RWPE2 (cell line): Measurements from ENCODE around the gene KCNN3.

ENCODE experiments used
- ATAC-seq: fragments of 200-7000 bp; cut with Tn5 transposase; 3 replicates; pipeline ENCODE4 v1.9.1; 2021; ENCODE audit warnings: low read depth
- DNase-seq: peaks from one replicate; pipeline ENCODE4 v3.0.0-alpha.2; 2020; ENCODE audit warnings: low spot score
- H3K27ac ChIP-seq: fragments of 450-650 bp; 2 replicates; pipeline ENCODE4 v1.5.1; 2017; ENCODE audit warnings: mild to moderate bottlenecking; ENCODE audit not compliant: poor library complexity, severe bottlenecking
- H3K27me3 ChIP-seq: fragments of 250-450 bp; sonication (Bioruptor Pico); 2 replicates; pipeline ENCODE4 v1.5.1; 2021; ENCODE audit warnings: mild to moderate bottlenecking, moderate library complexity; ENCODE audit not compliant: insufficient read depth, poor library complexity, severe bottlenecking
- H3K36me3 ChIP-seq: fragments of 250-450 bp; sonication (Bioruptor Pico); 2 replicates; pipeline ENCODE4 v1.5.1; 2020; ENCODE audit warnings: low read depth, mild to moderate bottlenecking, moderate library complexity
- H3K4me1 ChIP-seq: fragments of 250-450 bp; sonication (Bioruptor Pico); 2 replicates; pipeline ENCODE4 v1.5.1; 2021; ENCODE audit warnings: mild to moderate bottlenecking, moderate library complexity; ENCODE audit not compliant: insufficient read depth, poor library complexity, severe bottlenecking
- H3K4me3 ChIP-seq: fragments of 250-450 bp; sonication (Bioruptor Pico); 2 replicates; pipeline ENCODE4 v1.5.1; 2021; ENCODE audit warnings: mild to moderate bottlenecking, moderate library complexity; ENCODE audit not compliant: severe bottlenecking
- H3K9me3 ChIP-seq: fragments of 250-450 bp; sonication (Bioruptor Pico); 2 replicates; pipeline ENCODE4 v1.5.1; 2021; ENCODE audit warnings: mild to moderate bottlenecking, moderate library complexity; ENCODE audit not compliant: severe bottlenecking
- TF ChIP-seq, protein P1 (sequence below): fragments of 450-650 bp; IDR thresholded peaks from one replicate; pipeline ENCODE4 v1.5.1; 2017; ENCODE audit warnings: mild to moderate bottlenecking, moderate library complexity; ENCODE audit not compliant: poor library complexity, severe bottlenecking

The KCNN3 gene

DNA sequence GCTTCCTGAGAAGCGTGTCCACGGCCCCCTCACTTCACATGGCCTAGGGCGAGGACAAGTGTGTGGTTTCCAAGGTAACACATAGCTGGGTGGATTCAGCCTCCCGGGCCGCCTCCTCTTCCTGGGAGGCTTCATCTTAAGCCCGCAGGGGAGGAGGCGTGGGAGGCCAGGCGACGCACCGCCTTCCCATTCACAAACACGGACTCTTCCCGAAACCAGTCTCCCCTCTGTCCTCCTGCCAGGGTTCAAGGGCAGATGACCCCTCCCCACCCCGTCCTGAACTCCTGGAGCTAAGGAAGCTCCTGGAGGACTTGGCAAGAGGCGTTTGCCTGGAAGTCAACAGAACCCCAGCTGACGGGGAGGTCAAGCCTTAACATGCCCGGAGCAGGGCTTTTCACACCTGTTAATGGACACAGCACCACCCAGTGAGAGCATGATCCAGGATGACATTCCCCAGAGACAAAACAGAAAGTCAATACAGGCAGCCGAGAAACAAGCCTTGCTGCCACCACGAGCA lies 56.7 kb downstream of the KCNN3 start:
- Histone ChIP-seq H3K27ac (no peak overlapping the region), H3K9me3 (no peaks in the 10 kb centered on the region), H3K4me1 (peaks cover 7% of the 10 kb centered on the region), H3K27me3 (no peaks in the 10 kb centered on the region), H3K36me3 (no peaks in the 10 kb centered on the region), H3K4me3 (no peak overlapping the region)
- peak; percentile 77 for ATAC-seq
- TF ChIP-seq, protein P1, sequence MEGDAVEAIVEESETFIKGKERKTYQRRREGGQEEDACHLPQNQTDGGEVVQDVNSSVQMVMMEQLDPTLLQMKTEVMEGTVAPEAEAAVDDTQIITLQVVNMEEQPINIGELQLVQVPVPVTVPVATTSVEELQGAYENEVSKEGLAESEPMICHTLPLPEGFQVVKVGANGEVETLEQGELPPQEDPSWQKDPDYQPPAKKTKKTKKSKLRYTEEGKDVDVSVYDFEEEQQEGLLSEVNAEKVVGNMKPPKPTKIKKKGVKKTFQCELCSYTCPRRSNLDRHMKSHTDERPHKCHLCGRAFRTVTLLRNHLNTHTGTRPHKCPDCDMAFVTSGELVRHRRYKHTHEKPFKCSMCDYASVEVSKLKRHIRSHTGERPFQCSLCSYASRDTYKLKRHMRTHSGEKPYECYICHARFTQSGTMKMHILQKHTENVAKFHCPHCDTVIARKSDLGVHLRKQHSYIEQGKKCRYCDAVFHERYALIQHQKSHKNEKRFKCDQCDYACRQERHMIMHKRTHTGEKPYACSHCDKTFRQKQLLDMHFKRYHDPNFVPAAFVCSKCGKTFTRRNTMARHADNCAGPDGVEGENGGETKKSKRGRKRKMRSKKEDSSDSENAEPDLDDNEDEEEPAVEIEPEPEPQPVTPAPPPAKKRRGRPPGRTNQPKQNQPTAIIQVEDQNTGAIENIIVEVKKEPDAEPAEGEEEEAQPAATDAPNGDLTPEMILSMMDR: no peak
- DNase-seq: no peak

DNA sequence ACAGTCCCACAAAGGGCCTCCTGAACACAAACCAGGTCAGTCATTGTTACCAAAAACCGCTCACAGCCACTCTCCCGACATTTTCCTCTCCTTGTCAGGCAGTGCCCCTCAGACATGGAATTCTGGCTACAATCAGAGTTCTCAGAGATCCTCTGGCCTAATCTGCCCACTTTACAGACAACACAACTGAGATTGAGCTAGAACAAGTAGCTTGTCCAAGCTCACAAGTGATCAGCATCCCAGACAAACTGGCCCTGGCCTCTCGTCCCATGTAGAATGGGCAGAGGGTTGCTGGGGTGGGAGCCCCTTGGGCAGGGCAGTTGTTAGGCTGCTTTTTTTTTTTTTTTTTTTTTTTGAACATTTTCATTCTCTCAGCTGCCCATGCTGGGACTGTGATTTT lies 57.2 kb downstream of the KCNN3 start:
- Histone ChIP-seq H3K4me3 (no peak overlapping the region), H3K4me1 (peaks cover 7% of the 10 kb centered on the region), H3K27ac (no peak overlapping the region), H3K27me3 (no peaks in the 10 kb centered on the region), H3K36me3 (no peaks in the 10 kb centered on the region), H3K9me3 (no peaks in the 10 kb centered on the region)
- TF ChIP-seq, protein P1: no peak
- no peak for ATAC-seq
- no peak for DNase-seq

DNA sequence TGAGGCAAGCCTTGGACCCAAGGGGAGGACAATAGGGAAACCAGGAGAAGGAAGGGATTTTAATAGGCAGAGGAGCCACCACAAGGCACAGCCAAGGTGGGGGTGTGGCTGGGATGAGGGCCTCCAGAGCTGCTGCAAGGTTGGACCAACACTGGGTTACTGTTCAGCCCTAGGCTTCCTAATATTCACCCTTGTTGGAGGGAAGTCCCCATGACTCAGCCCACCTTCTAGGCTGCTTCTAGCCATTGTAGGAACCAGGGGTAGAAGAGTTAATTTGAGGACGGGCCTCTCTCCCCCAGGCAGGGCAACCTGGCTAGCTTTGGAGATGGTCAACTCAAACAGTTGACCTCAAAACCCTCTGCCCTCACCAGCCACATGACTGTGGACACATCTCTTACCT lies 59.5 kb downstream of the KCNN3 start:
- Histone ChIP-seq H3K27ac (no peak overlapping the region), H3K4me1 (peaks cover 7% of the 10 kb centered on the region), H3K36me3 (no peaks in the 10 kb centered on the region), H3K27me3 (peaks cover 5% of the 10 kb centered on the region), H3K4me3 (no peak overlapping the region), H3K9me3 (no peaks in the 10 kb centered on the region)
- no peak for ATAC-seq
- TF ChIP-seq, protein P1: no peak
- no peak for DNase-seq

DNA sequence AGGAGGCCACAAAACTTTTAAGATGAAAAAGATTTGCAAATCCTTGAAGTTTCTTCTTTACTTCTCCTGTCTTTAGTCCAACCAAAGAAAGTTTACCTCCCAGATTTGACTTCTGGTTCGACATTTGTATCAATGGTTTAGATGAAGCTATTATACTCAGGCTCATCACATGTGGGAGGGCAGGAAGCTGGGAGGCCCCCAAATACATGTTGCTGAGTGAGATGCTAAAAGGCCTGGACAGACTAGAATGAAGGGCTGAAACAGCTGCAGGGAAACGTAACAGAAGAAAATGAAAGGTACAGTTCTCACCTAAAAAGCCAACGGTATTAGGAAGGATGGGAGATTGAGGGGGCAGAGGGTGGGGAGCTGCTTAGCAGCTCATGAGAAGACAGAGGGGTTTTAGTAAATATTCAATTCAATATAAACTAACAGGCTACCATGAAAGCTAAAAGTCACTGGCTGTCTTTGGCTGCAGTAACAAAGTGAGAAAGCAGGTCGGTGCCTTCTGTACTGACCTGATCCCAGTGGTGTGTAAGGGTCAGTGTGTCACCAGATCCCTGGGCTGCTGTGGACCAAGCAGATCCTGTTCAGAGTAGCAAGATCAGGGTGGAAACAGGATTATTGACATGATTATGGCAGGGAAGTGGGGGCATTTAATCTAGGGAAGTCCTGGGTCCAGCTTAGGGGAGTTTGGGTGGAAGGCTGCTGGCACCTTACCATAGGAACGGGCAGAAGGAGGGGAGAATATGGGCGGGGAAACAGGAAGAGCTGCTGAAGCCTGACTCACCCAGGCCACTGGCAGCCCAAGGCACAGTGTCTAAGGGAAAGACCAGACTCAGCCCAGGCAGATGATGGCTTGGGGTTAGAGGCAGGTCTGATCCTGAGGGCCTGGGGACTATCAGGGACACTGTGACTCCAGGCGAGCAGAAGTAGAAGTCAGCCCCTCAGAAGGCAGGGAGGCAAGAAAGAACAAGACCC lies 60.4 kb downstream of the KCNN3 start:
- TF ChIP-seq, protein P1: no peak
- DNase-seq (no peak), ATAC-seq (peak; percentile 89)
- peaks cover 7% of the 10 kb centered on the region for H3K4me1 ChIP-seq
- H3K36me3 ChIP-seq: no peaks in the 10 kb centered on the region
- H3K4me3 ChIP-seq: no peak overlapping the region
- H3K27ac ChIP-seq: no peak overlapping the region
- H3K27me3 ChIP-seq: peaks cover 10% of the 10 kb centered on the region
- no peaks in the 10 kb centered on the region for H3K9me3 ChIP-seq

DNA sequence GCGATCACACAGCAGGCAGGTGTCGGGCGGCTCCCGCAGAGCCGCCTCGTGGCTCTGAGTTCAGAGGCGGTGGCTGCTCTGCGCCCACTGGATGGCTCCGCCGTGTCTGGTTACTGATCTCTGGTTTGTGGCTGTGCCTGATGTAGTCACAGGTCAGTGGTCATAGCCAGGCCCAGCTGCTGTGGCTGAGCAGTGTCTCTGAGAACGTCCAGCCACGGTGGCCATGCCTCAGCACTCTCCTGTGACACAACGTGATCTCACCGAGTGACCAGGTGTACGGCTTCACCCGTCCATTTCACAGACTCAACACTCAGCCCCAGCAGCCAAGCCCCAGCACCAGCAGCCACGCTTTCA lies 61.2 kb downstream of the KCNN3 start:
- Histone ChIP-seq H3K9me3 (no peaks in the 10 kb centered on the region), H3K27me3 (peaks cover 15% of the 10 kb centered on the region), H3K4me1 (peaks cover 6% of the 10 kb centered on the region), H3K27ac (no peak overlapping the region), H3K36me3 (no peaks in the 10 kb centered on the region), H3K4me3 (no peak overlapping the region)
- no peak for ATAC-seq
- no peak for DNase-seq
- TF ChIP-seq, protein P1: no peak
